ENCODE results near the gene GBP6.

DNA sequence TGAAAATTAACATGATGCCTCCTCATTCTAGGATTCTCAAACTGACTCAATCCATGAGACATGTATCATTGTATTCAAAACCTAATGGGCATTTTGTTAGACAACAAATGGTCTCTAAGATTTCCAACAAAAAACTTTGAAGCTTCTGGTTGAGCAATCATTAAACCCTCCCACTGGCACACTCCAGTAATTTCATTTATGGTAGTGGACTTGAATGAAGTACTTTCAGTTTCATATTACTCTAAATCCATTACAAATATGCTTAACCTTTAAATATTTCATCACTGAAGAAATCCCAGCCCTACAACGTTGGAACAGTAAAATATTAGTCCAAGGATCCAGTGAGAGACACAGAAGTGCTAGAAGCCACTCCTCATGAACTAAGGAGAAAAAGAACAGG is 43.5 kb downstream of the GBP6 start:
- TF ChIP-seq, protein P1, sequence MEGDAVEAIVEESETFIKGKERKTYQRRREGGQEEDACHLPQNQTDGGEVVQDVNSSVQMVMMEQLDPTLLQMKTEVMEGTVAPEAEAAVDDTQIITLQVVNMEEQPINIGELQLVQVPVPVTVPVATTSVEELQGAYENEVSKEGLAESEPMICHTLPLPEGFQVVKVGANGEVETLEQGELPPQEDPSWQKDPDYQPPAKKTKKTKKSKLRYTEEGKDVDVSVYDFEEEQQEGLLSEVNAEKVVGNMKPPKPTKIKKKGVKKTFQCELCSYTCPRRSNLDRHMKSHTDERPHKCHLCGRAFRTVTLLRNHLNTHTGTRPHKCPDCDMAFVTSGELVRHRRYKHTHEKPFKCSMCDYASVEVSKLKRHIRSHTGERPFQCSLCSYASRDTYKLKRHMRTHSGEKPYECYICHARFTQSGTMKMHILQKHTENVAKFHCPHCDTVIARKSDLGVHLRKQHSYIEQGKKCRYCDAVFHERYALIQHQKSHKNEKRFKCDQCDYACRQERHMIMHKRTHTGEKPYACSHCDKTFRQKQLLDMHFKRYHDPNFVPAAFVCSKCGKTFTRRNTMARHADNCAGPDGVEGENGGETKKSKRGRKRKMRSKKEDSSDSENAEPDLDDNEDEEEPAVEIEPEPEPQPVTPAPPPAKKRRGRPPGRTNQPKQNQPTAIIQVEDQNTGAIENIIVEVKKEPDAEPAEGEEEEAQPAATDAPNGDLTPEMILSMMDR (IDR thresholded peaks at IDR 0.05; ENCODE audit: poor library complexity), result no peak
- no peak for TF ChIP-seq EZH2phosphoT487 (IDR thresholded peaks at IDR 0.05; ENCODE audit: low read depth, severe bottlenecking, unreplicated experiment)

Data from hepatocyte (in vitro differentiated cells).